GM13976 (cell line): ENCODE measurements around the gene RAB13.

Experiments used
- DNase-seq: peaks from one replicate; pipeline ENCODE4 v3.0.0; 2012; ENCODE audit warnings: low spot score
- CTCF ChIP-seq: IDR thresholded peaks from 2 replicates; pipeline ENCODE4 v1.5.1; 2012; ENCODE audit warnings: borderline replicate concordance, mild to moderate bottlenecking; ENCODE audit not compliant: insufficient read depth; ENCODE audit errors: extremely low read depth, missing control alignments, control extremely low read depth
- in situ Hi-C: fragments of 300-500 bp; cut with MboI; formaldehyde crosslinking; loops from one replicate; pipeline ENCODE4 v1.12.0; 2022; ENCODE audit warnings: low sequenced_read_pairs, mixed read lengths, inconsistent platforms; ENCODE audit not compliant: unreplicated experiment

The RAB13 gene

DNA sequence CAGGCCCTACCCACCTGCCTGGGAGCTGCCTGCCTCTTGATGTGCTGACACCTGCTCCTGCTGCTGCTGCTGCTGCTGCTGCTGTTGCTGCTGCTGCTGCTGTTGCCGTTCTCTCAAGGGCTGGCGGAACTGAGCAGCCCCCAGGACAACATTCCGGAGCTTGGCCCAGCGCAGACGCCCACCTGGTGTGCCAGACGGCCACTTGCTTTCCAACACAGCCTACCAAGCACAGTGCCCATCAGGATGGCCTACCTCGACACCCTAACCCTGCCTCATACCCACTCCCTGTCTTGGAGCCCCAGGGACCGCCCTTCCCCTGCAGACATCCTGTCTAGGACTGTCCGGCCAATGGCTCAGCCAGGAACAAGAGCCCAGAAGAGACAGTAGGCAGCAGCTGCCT lies 51.4 kb downstream of the RAB13 start:
- TF ChIP-seq CTCF, result no peak
- DNase-seq, result no peak
- in situ Hi-C loops, result no loop called here

DNA sequence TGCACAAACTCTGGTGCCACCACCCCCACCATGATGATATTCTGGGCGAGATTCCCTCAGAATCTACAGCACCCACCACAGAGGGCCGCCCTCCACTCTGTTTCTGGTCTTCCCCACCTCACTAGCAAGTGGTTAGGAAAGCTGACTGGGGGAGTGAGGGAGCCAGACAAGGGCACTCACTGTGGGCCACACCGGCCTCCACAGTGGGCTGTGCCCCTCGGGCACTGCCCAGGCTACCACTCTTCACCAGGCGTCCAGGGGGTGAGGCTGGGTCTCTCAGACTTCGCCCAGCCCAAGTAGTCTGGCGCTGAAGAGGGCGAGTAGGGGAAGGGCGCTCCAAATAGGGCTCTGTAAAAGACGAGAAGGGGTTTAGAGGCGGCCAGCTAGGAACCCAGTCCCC lies 52.2 kb downstream of the RAB13 start:
- in situ Hi-C loops, result no loop called here
- no peak for TF ChIP-seq CTCF
- no peak for DNase-seq

- no peak for TF ChIP-seq CTCF
- in situ Hi-C loops, result no loop called here
- DNase-seq, result no peak
Observed at GRCh38 chr1:153933430-153933829, 52.7 kb downstream of the RAB13 start.

GRCh38 chr1:153932156-153933131 lies 53.7 kb downstream of the RAB13 start:
- DNase-seq, result no peak
- in situ Hi-C loops, result no loop called here
- TF ChIP-seq CTCF, result no peak
